Astrocyte of the cerebellum (primary cell): ENCODE data around the gene TBC1D16.

ENCODE experiments used
- DNase-seq: peaks from one replicate; pipeline ENCODE4 v3.0.0-alpha.2; 2011; ENCODE audit warnings: low read depth
- H3K4me3 ChIP-seq: 2 replicates; pipeline ENCODE4 v1.5.1; 2011; ENCODE audit warnings: mild to moderate bottlenecking, low read depth, low read length, moderate library complexity
- in situ Hi-C: cut with HindIII; loops from 2 replicates; pipeline ENCODE4 v1.10.0; 2017; ENCODE audit warnings: low sequenced_read_pairs
- TF ChIP-seq, protein P1 (sequence below): IDR thresholded peaks from 2 replicates; pipeline ENCODE4 v1.5.1; 2012; ENCODE audit warnings: low read length, low read depth, moderate library complexity, mild to moderate bottlenecking; ENCODE audit errors: missing control alignments

TBC1D16 gene

DNA sequence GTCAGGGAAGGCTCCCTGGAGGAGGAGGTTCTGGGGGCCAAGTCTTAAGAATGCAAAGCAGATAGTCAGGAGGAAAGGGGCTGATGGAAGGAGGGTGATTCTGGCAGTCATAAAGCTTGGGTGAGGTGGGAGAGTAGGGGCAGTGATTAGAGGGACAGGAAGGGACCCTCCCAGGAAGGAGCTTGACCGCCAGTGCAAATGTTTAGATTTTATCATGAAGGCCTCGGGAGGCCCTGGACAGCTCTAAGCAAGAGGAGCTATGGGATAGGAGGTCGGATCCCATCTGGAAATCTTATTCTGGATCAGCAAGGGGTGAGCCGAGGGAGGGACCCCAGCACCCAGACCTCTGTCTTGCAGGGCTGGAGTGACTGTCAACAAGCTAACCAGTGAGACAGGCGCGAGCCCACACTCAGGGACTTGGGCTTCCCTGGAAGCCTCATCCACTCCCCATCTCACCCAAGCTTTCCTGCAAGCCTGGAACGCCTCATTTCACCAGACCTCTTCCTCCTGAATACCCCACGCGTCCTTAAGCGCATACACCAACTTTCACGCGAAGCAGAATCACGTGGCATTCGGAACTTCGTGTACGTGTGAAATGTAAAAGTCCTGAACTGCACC lies 144.4 kb downstream of the TBC1D16 start:
- TF ChIP-seq, protein P1, sequence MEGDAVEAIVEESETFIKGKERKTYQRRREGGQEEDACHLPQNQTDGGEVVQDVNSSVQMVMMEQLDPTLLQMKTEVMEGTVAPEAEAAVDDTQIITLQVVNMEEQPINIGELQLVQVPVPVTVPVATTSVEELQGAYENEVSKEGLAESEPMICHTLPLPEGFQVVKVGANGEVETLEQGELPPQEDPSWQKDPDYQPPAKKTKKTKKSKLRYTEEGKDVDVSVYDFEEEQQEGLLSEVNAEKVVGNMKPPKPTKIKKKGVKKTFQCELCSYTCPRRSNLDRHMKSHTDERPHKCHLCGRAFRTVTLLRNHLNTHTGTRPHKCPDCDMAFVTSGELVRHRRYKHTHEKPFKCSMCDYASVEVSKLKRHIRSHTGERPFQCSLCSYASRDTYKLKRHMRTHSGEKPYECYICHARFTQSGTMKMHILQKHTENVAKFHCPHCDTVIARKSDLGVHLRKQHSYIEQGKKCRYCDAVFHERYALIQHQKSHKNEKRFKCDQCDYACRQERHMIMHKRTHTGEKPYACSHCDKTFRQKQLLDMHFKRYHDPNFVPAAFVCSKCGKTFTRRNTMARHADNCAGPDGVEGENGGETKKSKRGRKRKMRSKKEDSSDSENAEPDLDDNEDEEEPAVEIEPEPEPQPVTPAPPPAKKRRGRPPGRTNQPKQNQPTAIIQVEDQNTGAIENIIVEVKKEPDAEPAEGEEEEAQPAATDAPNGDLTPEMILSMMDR: no peak
- DNase-seq: no peak
- in situ Hi-C loops: loop anchor here (5.0 kb wide), 2 partner anchors 84 to 86 kb away; no protein-coding TSS in a partner anchor
- H3K4me3 ChIP-seq: no peak overlapping the region

DNA sequence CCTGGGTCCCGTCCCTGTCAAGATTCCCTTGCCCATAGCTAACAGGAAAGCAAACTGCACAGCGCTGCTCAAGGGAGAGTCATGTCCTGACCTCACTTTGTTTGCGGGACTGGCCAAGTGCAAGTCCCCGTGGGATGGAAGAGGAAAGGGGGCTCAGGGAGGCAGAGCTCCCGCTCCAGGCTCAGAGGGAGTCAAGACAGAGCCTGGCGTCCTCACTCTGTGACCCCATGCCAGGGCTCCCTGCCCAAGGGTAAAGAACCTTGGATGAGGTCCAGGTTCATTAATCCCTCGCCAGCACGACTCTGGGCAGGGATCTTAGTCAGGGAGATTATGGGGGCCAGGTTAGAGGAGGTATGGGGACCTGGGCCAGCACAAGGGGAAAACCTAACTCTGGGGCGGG lies 145.0 kb downstream of the TBC1D16 start:
- no peak overlapping the region for H3K4me3 ChIP-seq
- in situ Hi-C loops: loop anchor here (5.0 kb wide), 2 partner anchors 83 to 87 kb away; no protein-coding TSS in a partner anchor
- no peak for DNase-seq
- TF ChIP-seq, protein P1: no peak

DNA sequence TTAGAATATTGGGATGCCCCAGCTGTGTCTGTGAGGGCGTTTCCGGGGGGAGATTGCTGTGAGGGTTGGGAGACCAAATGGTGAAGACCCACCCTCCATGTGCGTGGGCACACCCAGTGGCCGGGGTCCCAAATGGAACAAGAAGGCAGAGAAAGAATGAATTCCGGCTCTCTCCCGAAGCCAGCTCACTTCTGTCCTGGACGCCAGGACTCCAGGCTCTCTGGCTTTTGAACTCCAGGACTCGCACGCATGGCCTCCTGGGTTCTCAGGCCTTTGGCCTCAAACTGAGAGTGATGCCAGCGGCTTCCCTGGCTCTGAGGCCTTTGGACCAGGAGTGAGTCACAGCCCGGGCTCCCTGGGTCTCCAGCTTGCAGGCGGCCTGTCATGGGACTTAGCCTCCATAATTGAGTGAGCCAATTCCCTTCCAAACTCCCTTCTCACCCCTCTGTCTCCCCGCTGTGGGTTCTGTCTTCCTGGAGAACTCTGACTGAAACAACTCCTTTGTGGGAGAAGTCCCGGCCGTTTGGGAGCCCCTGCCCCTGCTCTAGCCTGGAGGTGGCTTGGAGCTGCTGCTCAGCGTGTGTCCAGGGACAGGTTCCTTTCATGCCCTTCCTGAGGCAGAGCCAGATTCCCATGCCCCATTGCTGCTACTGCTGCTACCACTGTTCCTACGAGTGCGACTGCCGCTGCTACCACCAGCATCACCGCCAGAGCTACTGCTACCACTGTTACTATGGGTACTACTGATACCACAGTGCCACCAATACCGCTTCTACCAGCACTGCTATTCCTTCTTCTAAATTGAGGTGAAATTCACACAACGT lies 146.6 kb downstream of the TBC1D16 start:
- no peak for DNase-seq
- TF ChIP-seq, protein P1: no peak
- no peak overlapping the region for H3K4me3 ChIP-seq
- in situ Hi-C loops: no loop called here

DNA sequence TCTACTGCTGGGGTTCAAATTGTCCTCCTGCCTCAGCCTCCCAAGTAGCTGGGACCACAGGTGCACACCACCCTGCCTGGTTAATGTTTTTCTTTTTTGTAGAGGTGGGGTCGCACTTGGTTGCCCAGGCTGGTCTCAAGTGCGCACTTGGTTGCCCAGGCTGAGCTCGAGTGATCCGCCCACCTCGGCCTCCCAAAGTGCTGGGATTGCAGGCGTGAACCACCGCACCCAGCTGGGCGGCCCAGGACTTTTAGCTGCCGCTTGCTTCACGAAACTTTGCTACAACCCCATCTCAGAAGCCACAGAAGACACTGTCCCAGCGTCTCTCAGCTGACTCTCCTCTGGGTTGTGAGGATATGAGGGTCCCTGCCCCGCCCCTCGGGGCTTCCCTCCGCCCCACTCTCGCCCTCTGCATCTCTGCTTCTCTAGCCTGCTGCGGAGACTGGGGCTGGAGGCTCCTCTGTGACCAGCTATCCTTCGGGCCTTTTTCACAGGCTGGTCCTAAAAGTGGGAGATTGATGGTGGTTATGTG lies 147.6 kb downstream of the TBC1D16 start:
- H3K4me3 ChIP-seq: no peak overlapping the region
- TF ChIP-seq, protein P1: no peak
- no peak for DNase-seq
- in situ Hi-C loops: no loop called here

DNA sequence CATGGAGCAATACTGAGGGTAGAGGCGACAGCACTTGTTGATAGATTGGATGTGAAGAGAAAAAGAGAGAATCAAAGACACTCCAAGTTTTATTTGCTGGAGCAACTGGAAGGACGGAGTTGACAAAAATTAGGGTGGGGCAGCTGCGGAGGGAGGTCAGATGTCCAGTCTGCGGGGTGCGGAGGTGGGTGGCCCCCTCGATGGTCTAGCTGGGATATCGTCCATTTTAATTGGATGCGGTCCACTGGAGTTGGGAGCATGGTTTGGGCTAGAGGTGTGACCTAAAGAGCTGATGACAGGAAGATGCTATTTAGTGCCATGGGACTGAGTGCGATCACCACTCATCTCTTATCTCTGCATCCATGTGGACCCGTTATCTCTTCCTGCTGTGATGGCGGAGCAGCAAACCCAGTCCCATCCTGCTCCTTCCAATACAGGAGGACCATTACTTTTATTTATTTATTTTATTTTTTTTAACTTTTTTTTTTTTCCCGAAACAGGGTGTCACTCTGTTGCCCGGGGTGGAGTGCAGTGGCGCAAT lies 148.2 kb downstream of the TBC1D16 start:
- TF ChIP-seq, protein P1: no peak
- no peak for DNase-seq
- no peak overlapping the region for H3K4me3 ChIP-seq
- in situ Hi-C loops: no loop called here

DNA sequence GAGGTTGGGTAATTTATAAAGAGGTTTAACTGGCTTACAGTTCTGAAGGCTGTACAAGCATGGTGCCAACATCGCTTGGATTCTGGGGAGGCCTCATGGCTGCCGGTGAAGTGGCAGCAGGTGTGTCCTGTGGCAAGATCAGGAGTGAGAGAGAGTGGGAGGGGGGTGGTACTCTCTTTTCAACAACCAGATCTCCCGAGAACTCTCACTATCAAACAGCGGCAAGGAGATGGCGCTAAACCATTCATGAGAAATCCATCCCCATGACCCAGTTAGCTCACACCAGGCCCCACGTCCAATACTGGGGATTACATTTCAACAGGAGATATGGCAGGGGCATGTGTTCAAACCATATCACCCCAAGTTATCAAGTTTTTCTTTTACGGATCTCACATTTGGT lies 152.5 kb downstream of the TBC1D16 start:
- TF ChIP-seq, protein P1: no peak
- in situ Hi-C loops: no loop called here
- no peak overlapping the region for H3K4me3 ChIP-seq
- DNase-seq: no peak
